Neuron (in vitro differentiated cells): ENCODE results near the gene PLGRKT.
"Not testable (repeated sequence)": the region's sequence is repeated elsewhere in the genome, so short reads cannot be mapped to it uniquely, and the experiment has no call there.

Experiments used
- H2AFZ ChIP-seq: one replicate; pipeline ENCODE4 v1.6.1; 2013; ENCODE audit warnings: low read depth, mild to moderate bottlenecking, inconsistent platforms, low read length, moderate library complexity
- H3K27me3 ChIP-seq: one replicate; pipeline ENCODE4 v1.6.1; 2013; ENCODE audit warnings: low read length; ENCODE audit not compliant: insufficient read depth
- H3K36me3 ChIP-seq: one replicate; pipeline ENCODE4 v1.6.1; 2013; ENCODE audit warnings: low read length; ENCODE audit not compliant: insufficient read depth
- H3K4me1 ChIP-seq: one replicate; pipeline ENCODE4 v1.6.1; 2013; ENCODE audit warnings: low read length; ENCODE audit not compliant: insufficient read depth
- H3K4me3 ChIP-seq: 2 replicates; pipeline ENCODE4 v1.5.1; 2013; ENCODE audit warnings: mild to moderate bottlenecking, low read length, moderate library complexity
- H3K9me3 ChIP-seq: one replicate; pipeline ENCODE4 v1.6.1; 2013; ENCODE audit warnings: low read length

PLGRKT gene

GRCh38 chr9:5468850-5469249, 31.1 kb upstream of the PLGRKT start:
- Histone ChIP-seq H3K9me3 (no peaks in the 10 kb centered on the region), H3K36me3 (no peaks in the 10 kb centered on the region), H2AFZ (no peak overlapping the region), H3K4me1 (no peaks in the 10 kb centered on the region), H3K4me3 (no peak overlapping the region), H3K27me3 (no peaks in the 10 kb centered on the region)

GRCh38 chr9:5466766-5467165, 29.0 kb upstream of the PLGRKT start:
- Histone ChIP-seq H3K9me3 (no peaks in the 10 kb centered on the region), H3K27me3 (no peaks in the 10 kb centered on the region), H3K4me1 (no peaks in the 10 kb centered on the region), H2AFZ (no peak overlapping the region), H3K36me3 (no peaks in the 10 kb centered on the region), H3K4me3 (no peak overlapping the region)

- Histone ChIP-seq H2AFZ (no peak overlapping the region), H3K36me3 (no peaks in the 10 kb centered on the region), H3K9me3 (no peaks in the 10 kb centered on the region), H3K27me3 (no peaks in the 10 kb centered on the region), H3K4me3 (no peak overlapping the region), H3K4me1 (no peaks in the 10 kb centered on the region)
Observed at GRCh38 chr9:5466005-5466404, 28.3 kb upstream of the PLGRKT start.

GRCh38 chr9:5464831-5465330, 27.2 kb upstream of the PLGRKT start:
- H3K36me3 ChIP-seq, H3K4me1 ChIP-seq, H3K27me3 ChIP-seq, H3K9me3 ChIP-seq, H3K4me3 ChIP-seq, H2AFZ ChIP-seq: not testable (repeated sequence)

- Histone ChIP-seq H2AFZ (no peak overlapping the region), H3K4me1 (no peaks in the 10 kb centered on the region), H3K27me3 (no peaks in the 10 kb centered on the region)
Observed at GRCh38 chr9:5460157-5460556, 22.4 kb upstream of the PLGRKT start.

GRCh38 chr9:5459289-5459829, 21.6 kb upstream of the PLGRKT start:
- Histone ChIP-seq H3K4me1 (no peaks in the 10 kb centered on the region), H3K9me3 (no peaks in the 10 kb centered on the region), H2AFZ (no peak overlapping the region), H3K4me3 (no peak overlapping the region), H3K36me3 (no peaks in the 10 kb centered on the region), H3K27me3 (no peaks in the 10 kb centered on the region)

More at GRCh38 chr9:5460157-5460556, 22.4 kb upstream of the PLGRKT start:
- no peak overlapping the region for H3K4me3 ChIP-seq
- H3K36me3 ChIP-seq = no peaks in the 10 kb centered on the region
- no peaks in the 10 kb centered on the region for H3K9me3 ChIP-seq

GRCh38 chr9:5455181-5455580, 17.5 kb upstream of the PLGRKT start:
- Histone ChIP-seq H3K36me3 (no peaks in the 10 kb centered on the region), H3K4me3 (no peak overlapping the region), H3K4me1 (no peaks in the 10 kb centered on the region), H3K27me3 (no peaks in the 10 kb centered on the region), H2AFZ (no peak overlapping the region), H3K9me3 (no peaks in the 10 kb centered on the region)

- Histone ChIP-seq H3K9me3 (no peaks in the 10 kb centered on the region), H3K4me1 (no peaks in the 10 kb centered on the region), H3K4me3 (no peak overlapping the region), H2AFZ (no peak overlapping the region), H3K27me3 (no peaks in the 10 kb centered on the region), H3K36me3 (no peaks in the 10 kb centered on the region)
Observed at GRCh38 chr9:5453673-5454072, 15.9 kb upstream of the PLGRKT start.

GRCh38 chr9:5453004-5453403, 15.3 kb upstream of the PLGRKT start:
- Histone ChIP-seq H3K9me3 (no peaks in the 10 kb centered on the region), H3K4me3 (no peak overlapping the region), H2AFZ (no peak overlapping the region), H3K4me1 (no peaks in the 10 kb centered on the region), H3K27me3 (no peaks in the 10 kb centered on the region), H3K36me3 (no peaks in the 10 kb centered on the region)

- no peaks in the 10 kb centered on the region for H3K36me3 ChIP-seq
- no peaks in the 10 kb centered on the region for H3K4me1 ChIP-seq
- no peaks in the 10 kb centered on the region for H3K9me3 ChIP-seq
- H3K27me3 ChIP-seq = no peaks in the 10 kb centered on the region
- H3K4me3 ChIP-seq = no peak overlapping the region
- no peak overlapping the region for H2AFZ ChIP-seq
Observed at GRCh38 chr9:5452286-5452609, 14.5 kb upstream of the PLGRKT start.

GRCh38 chr9:5450359-5451091, 12.8 kb upstream of the PLGRKT start, which contains the start of gene CD274:
Gene CD274, plus strand, starts transcription at chr9:5450542. Its CDS starts 5,572 bp downstream, at chr9:5456114.
- peak within 1 kb of the TSS; percentile 43 for H2AFZ ChIP-seq
- no peaks in the 10 kb centered on the region for H3K9me3 ChIP-seq
- H3K36me3 ChIP-seq = no peaks in the 10 kb centered on the region
- no peaks in the 10 kb centered on the region for H3K4me1 ChIP-seq
- H3K4me3 ChIP-seq = peak within 1 kb of the TSS; percentile 42
- H3K27me3 ChIP-seq = no peaks in the 10 kb centered on the region

GRCh38 chr9:5449521-5450358, 12.0 kb upstream of the PLGRKT start:
- Histone ChIP-seq H3K4me3 (peak overlapping the region; percentile 42), H3K9me3 (no peaks in the 10 kb centered on the region), H3K27me3 (no peaks in the 10 kb centered on the region), H2AFZ (peak overlapping the region; percentile 43), H3K4me1 (no peaks in the 10 kb centered on the region), H3K36me3 (no peaks in the 10 kb centered on the region)
